ENCODE data around the gene CABP7.
A peak's percentile ranks its signal among the peaks of the same experiment; 100 is the strongest.

Gene CABP7

DNA sequence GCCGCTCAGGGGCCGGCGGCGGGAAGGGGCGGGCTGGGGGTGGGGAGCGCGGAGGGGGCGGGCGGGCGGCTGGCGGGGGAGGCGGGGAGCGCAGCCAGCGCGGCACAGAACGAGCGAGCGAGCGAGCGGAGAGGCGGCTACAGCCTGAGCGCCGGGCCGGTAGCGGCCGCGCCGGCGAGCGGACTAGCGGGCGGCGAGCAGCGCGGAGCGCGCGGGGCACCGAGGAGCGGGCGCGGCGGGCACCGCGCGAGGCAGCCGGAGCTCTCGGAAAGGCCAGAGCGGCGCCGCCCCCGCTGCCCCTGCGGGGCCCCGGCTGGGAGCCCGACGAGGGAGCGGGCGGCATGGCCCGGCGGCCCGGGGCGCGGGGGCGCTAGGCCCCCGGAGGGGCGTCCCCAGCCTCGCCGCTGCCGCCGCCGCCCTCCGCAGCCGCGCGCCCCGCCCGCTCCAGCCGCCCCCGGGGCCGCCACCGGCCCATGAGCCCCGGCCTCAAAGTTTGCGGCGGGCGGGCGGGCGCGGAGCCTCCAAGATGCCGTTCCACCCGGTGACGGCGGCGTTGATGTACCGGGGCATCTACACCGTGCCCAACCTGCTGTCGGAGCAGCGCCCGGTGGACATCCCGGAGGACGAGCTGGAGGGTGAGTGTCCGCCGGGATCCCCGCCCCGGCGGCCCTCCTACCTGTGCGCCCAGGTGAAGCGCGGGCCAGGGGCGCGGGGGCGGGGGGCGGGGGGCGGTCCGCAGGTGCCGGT, at the start of gene CABP7:
Gene CABP7 (plus strand): TSS at position 105 of the 747 bp plus-strand sequence. CDS start 422 bp downstream, at position 527.
- DNase-seq: no peak

DNA sequence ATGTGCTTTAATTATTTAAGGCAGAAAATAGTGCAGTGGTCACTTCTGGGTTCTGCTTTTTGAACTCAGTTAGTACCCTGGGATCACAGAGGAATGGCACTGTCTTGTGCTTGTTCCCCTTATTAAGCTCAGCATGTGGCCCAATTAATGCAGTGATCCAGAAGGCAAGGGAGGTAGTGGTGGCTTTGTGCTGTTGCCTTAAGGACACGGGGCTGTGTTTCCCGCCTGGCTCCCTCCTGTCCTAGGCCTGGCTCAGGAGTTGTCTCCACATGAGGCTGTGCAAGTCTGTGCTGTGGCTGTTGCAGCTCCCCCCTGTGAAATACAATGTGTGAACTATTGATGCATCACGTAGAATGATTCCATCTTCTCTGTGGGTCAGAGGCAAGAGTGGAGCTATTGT, 49.2 kb upstream of the CABP7 start:
- DNase-seq: no peak

DNA sequence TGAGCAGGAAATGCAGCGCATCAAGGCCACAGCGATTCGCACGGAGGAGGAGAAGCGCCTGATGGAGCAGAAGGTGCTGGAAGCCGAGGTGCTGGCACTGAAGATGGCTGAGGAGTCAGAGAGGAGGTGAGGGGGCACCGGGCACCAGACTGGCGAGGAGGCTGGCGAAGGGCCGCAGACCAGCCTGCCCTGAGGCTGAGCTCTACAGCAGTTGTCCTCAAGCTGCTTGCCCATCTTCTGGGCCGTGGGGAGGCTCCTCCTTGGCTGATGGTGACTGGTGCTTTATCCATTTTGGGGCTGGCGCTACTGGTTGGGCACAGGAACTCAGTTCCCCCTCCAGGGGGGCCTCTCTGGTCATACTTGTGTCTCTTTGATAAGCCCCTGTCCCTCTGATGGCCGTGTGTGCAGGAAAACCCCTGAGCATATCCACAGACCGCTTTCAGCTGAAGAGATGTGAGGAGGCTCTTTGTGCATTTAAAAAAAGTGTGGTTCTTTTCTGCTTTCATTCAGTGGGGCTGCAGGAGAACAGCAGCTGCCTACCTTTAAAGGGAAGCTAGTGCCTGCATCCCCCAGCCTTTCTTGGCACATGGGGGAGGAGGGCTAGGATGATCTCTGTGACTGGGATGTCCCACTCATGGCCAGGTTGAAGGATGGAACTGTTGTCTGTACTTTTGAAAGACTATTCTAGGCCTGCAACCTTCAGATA, 46.3 kb upstream of the CABP7 start:
- DNase-seq: no peak

- DNase-seq: no peak
Measured at GRCh38 chr22:29674121-29674520, 45.7 kb upstream of the CABP7 start.

GRCh38 chr22:29679316-29679715, 40.5 kb upstream of the CABP7 start:
- DNase-seq: no peak

DNA sequence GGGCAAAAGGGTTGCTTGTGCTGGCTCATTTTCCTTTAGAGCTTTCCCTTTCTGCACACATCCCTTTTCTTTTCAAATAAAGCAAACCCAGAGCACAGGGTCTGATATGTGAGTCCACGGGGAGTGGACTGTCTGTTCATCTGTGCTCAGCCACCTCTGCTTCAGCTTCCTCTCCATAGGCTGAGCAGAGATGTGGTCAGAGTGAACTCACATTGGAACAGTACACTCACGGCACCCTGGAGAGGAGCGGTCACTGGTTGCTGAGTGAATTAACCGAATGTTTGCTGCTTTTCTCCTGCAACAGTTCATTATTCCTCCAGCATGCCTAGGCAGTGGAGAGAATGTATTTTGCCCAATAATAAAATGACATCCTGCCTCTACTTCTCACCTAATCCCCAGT, 36.3 kb upstream of the CABP7 start:
- DNase-seq: no peak

DNA sequence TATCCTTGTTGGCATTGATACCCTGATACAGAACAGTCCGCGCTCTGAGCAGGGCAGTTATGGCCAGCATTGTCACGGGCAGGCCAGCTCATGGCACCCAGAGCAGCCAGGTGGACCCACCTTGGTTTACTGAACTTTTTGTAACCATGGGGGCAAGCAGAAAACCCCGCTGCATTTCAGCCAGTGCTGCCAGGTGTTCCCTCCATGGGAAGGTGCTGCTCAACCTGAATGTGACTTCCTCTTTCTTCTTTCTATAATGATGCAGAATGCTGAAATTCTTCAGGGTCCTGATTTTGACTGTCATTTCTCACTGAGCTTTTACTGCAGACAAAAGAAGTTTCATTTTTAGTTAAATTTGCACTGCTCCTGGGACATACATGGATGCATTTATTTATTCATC, 35.6 kb upstream of the CABP7 start:
- DNase-seq: no peak

GRCh38 chr22:29689206-29689879, 30.5 kb upstream of the CABP7 start:
- DNase-seq: no peak

- peak in 2 of 4 experiments; percentile 12 for DNase-seq
Measured at GRCh38 chr22:29689880-29690213, 30.0 kb upstream of the CABP7 start.

GRCh38 chr22:29690476-29690875, 29.3 kb upstream of the CABP7 start:
- DNase-seq: no peak

DNA sequence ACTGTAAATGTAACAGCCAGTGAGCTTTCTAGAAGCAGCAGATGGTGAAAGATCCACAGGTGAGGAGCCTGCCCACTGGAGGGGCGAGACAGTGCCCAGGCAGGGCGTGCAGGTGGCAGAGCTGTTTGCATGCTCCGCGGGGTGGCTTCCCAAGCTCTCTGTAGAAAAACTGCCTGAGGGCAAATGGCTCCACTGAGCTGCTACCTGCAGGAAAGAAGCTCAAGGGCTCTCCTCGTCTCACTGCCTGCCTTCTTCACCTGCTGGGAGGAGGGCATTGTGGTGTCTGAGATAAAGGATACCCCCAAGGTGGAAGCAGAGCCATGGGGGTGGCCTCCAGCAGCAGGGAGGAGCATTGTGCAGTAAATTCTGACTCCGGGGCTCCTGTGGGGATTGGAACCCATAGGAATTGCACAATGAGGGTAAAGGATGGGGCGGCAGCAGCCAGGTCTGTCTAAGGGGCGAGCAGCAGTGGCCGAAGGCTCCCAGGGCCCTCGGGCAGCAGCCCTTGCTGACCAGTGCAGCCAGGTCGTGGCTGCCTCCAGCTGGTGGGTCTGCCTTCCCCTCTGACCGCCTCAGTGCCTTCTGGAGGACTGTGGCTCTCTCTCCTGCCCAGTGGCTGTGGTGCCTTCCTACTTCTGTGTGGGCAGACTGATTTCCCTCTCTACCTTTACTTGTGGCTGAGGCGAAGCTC, 28.0 kb upstream of the CABP7 start:
- no peak for DNase-seq

DNA sequence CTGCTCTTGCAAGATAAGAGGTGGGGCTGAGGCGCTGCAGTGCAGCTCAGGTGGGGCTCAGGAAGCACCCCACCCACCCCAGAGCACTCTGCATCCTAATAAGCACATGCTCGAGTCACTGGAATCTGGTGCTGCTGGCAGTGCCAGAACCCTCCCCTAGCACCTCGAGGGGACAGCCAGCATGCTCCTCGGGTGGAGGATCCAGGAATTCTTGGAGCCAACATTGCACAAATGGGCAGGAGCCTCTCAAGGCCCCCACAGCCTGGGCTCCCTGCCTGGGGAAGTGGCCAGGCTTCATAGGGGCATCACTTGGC, 27.5 kb upstream of the CABP7 start:
- no peak for DNase-seq

GRCh38 chr22:29693161-29693560, 26.6 kb upstream of the CABP7 start:
- no peak for DNase-seq

GRCh38 chr22:29693671-29694070, 26.1 kb upstream of the CABP7 start:
- DNase-seq: no peak

- no peak for DNase-seq
Measured at GRCh38 chr22:29695129-29695926, 24.5 kb upstream of the CABP7 start.

GRCh38 chr22:29697853-29698598, 21.8 kb upstream of the CABP7 start:
- DNase-seq: no peak

GRCh38 chr22:29700206-29700899, 19.4 kb upstream of the CABP7 start:
- no peak for DNase-seq

- no peak for DNase-seq
Measured at GRCh38 chr22:29700900-29701154, 19.0 kb upstream of the CABP7 start.

DNA sequence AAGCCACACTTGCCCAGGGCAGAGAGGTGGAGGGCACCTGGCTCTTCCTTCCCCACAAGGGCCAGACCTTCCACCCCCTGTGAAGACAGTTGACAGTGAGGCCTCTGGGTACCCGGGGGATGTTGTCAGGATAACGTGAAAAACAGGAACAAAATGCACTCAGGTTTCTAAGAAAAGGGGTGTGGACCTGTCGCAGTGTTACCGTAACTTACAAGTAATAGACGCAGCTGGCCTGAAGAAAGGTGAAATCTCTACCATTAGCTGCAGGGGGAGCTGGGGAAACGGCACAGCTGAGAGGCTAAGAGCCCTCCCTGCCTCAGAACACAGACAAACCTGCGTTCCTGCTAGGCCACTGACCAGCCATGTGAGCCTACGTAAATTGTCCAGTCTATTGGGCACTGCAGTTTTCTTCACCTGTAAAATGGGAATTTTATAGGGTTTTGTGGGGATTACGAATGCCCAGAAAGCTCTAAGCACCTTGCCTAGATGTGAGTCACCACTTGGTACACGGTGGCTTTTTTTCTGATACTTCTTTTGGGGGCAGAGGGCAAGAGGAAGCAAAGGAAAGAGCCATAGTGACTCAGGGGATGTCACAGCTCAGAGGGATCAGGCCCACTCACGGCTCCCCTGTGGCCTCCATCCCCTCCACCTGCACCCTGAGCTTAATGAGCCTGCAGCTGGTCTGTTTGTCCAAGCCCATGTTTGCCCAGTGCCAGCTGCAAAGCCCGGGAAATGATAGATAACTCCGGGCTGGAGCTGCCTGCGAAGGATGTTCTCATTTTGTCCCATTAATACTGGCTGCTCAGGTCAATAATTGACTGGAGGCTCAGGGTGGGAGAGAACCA, 18.4 kb upstream of the CABP7 start:
- peak in 2 of 4 experiments; percentile 43 to 48 for DNase-seq
